Measurements from ENCODE around the gene LCN2. TPM values are rescaled to one million over a fixed set of nuclear protein-coding genes. Genes with fewer than 3 reads are reported as not detected.

Gene LCN2
- total RNA-seq, 1 experiment from 2014 or later, result not detected

GRCh38 chr9:128160603-128160987, 11.3 kb downstream of the LCN2 start:
- Histone ChIP-seq H3K27ac (ENCODE audit: low read depth, low read length, poor library complexity, severe bottlenecking) (peak overlapping the region; percentile 60), H3K36me3 (ENCODE audit: insufficient read depth, low read length, poor library complexity, severe bottlenecking) (peaks cover 17% of the 10 kb centered on the region), H3K4me3 (ENCODE audit: low read depth, low read length, poor library complexity, severe bottlenecking) (peak overlapping the region; percentile 58), H3K9me3 (ENCODE audit: low read depth, low read length, poor library complexity, severe bottlenecking) (no peaks in the 10 kb centered on the region), H3K4me1 (ENCODE audit: insufficient read depth, low read length, poor library complexity, severe bottlenecking) (peaks cover 7% of the 10 kb centered on the region), H3K27me3 (replicated peaks; ENCODE audit: insufficient read depth, low read depth, low read length, poor library complexity) (no peaks in the 10 kb centered on the region)
- intact Hi-C loops (cut with micrococcal nuclease; ENCODE audit: unreplicated experiment), result no loop called here
- POLR2A ChIA-PET (ENCODE audit: low non-redundant PET), result interaction anchor here (0.6 kb wide), 1 partner anchor 295 kb away, joined by 11 read pairs; the partner anchor contains the start of gene ODF2
- CTCF ChIA-PET, result interaction anchor here (0.6 kb wide), 1 partner anchor 1569 kb away, joined by 5 read pairs; no protein-coding TSS in a partner anchor
- BruUV-seq (replicated peaks), result TSS peak; percentile 56
- DNase-seq (ENCODE audit: low spot score), result peak; percentile 54
- no peak for TF ChIP-seq EZH2 (IDR thresholded peaks at IDR 0.05; ENCODE audit: borderline replicate concordance, low read depth, low read length, poor library complexity, severe bottlenecking)
- TF ChIP-seq, protein P1, sequence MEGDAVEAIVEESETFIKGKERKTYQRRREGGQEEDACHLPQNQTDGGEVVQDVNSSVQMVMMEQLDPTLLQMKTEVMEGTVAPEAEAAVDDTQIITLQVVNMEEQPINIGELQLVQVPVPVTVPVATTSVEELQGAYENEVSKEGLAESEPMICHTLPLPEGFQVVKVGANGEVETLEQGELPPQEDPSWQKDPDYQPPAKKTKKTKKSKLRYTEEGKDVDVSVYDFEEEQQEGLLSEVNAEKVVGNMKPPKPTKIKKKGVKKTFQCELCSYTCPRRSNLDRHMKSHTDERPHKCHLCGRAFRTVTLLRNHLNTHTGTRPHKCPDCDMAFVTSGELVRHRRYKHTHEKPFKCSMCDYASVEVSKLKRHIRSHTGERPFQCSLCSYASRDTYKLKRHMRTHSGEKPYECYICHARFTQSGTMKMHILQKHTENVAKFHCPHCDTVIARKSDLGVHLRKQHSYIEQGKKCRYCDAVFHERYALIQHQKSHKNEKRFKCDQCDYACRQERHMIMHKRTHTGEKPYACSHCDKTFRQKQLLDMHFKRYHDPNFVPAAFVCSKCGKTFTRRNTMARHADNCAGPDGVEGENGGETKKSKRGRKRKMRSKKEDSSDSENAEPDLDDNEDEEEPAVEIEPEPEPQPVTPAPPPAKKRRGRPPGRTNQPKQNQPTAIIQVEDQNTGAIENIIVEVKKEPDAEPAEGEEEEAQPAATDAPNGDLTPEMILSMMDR (conservative IDR thresholded peaks at IDR 0.05; ENCODE audit: low read depth, low read length), result no peak

DNA sequence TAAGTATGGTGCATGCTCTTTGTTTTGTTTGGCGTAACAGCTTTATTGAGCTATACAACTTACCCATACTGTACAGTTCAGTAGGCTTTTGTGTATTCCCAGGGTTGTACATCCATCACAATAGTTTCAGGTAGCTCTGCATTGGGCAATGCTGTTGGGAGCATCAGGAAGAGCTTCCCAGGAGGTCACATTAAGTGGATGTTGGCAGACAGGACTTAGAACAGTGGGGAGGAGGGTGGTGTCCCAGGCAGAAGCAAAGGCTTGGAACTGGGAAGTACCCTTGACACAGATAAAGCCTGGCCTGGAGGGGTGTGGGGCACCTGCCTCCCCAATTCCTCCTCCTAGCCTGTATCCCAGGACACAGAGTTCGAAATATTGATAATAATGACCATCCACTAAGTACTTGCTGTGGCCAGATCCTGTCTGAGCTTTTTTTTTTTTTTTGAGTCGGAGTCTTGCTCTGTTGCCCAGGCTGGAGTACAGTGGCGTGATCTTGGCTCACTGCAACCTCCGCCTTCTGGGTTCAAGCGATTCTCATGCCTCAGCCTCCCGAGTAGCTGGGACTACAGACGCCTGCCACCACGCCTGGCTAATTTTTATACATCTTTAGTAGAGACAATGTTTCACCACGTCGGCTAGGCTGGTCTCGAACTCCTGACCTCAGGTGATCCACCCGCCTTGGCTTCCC, 12.1 kb downstream of the LCN2 start:
- POLR2A ChIA-PET (ENCODE audit: low non-redundant PET), result interaction anchor here (0.7 kb wide), 1 partner anchor 427 kb away, joined by 6 read pairs; the partner anchor contains the start of gene TOR2A
- BruUV-seq (replicated peaks), result no TSS peak
- H3K36me3 ChIP-seq (ENCODE audit: insufficient read depth, low read length, poor library complexity, severe bottlenecking), result peaks cover 21% of the 10 kb centered on the region
- H3K27ac ChIP-seq (ENCODE audit: low read depth, low read length, poor library complexity, severe bottlenecking), result no peak overlapping the region
- H3K27me3 ChIP-seq (replicated peaks; ENCODE audit: insufficient read depth, low read depth, low read length, poor library complexity), result no peaks in the 10 kb centered on the region
- intact Hi-C loops (cut with micrococcal nuclease; ENCODE audit: unreplicated experiment), result no loop called here
- no peak for TF ChIP-seq EZH2 (IDR thresholded peaks at IDR 0.05; ENCODE audit: borderline replicate concordance, low read depth, low read length, poor library complexity, severe bottlenecking)
- TF ChIP-seq, protein P1 (conservative IDR thresholded peaks at IDR 0.05; ENCODE audit: low read depth, low read length), result no peak
- CTCF ChIA-PET, result interaction anchor here (0.6 kb wide), 1 partner anchor 575 kb away, joined by 5 read pairs; no protein-coding TSS in a partner anchor
- no peaks in the 10 kb centered on the region for H3K9me3 ChIP-seq (ENCODE audit: low read depth, low read length, poor library complexity, severe bottlenecking)
- peak overlapping the region; percentile 58 for H3K4me3 ChIP-seq (ENCODE audit: low read depth, low read length, poor library complexity, severe bottlenecking)
- DNase-seq (ENCODE audit: low spot score), result no peak
- H3K4me1 ChIP-seq (ENCODE audit: insufficient read depth, low read length, poor library complexity, severe bottlenecking), result peaks cover 7% of the 10 kb centered on the region

DNA sequence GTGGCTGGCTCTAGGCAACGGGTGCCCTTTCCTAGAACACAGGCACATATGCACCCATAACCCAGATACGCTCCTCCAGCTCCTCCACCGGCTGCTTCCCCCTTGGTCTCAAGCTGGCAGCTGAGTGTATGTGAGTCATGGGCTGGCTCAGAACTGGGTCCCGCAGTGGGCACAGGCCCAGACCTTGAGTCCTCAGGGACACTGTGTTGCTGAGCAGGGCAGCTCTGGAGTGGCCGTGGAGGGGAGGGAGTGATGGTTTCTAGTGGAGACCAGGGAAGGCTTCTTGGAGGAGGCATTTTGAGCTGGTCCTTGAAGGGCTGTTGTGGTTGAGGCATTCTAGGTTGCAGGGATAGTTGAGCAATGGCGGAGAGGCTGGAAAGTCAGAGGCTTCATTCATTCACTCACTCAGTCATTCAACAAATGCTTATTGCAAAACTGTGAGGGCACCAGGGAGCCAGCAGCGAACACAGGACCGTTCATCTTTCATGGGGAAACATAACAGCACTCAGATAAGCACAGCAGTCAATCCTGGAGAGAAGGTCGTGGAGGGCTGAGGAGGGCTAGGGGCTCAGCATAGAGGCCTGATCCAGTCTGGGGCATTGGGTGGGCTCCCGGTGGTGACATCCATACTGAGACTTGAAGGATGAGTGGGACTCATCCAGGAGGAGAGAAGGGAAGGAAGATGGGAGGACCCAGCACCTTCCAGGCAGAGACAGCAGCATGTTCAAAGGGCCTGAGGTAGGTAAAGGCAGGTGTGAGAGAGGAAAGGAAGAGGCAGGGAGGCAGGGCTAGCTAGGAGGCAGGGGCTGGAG, 13.2 kb downstream of the LCN2 start:
- H3K27ac ChIP-seq (ENCODE audit: low read depth, low read length, poor library complexity, severe bottlenecking), result no peak overlapping the region
- no peaks in the 10 kb centered on the region for H3K9me3 ChIP-seq (ENCODE audit: low read depth, low read length, poor library complexity, severe bottlenecking)
- H3K4me3 ChIP-seq (ENCODE audit: low read depth, low read length, poor library complexity, severe bottlenecking), result no peak overlapping the region
- H3K27me3 ChIP-seq (replicated peaks; ENCODE audit: insufficient read depth, low read depth, low read length, poor library complexity), result no peaks in the 10 kb centered on the region
- peaks cover 32% of the 10 kb centered on the region for H3K36me3 ChIP-seq (ENCODE audit: insufficient read depth, low read length, poor library complexity, severe bottlenecking)
- TF ChIP-seq EZH2 (IDR thresholded peaks at IDR 0.05; ENCODE audit: borderline replicate concordance, low read depth, low read length, poor library complexity, severe bottlenecking), result no peak
- TF ChIP-seq, protein P1 (conservative IDR thresholded peaks at IDR 0.05; ENCODE audit: low read depth, low read length), result no peak
- CTCF ChIA-PET, result interaction anchor here (0.6 kb wide), 1 partner anchor 576 kb away, joined by 5 read pairs; no protein-coding TSS in a partner anchor
- H3K4me1 ChIP-seq (ENCODE audit: insufficient read depth, low read length, poor library complexity, severe bottlenecking), result peaks cover 7% of the 10 kb centered on the region
- POLR2A ChIA-PET (ENCODE audit: low non-redundant PET), result interaction anchor here (0.7 kb wide), 1 partner anchor 428 kb away, joined by 6 read pairs; the partner anchor contains the start of gene TOR2A
- intact Hi-C loops (cut with micrococcal nuclease; ENCODE audit: unreplicated experiment), result no loop called here
- no peak for DNase-seq (ENCODE audit: low spot score)
- no TSS peak for BruUV-seq (replicated peaks)
